ENCODE results near the gene PAIP2.
"Not testable (repeated sequence)": the region's sequence is repeated elsewhere in the genome, so short reads cannot be mapped to it uniquely, and the experiment has no call there.

PAIP2 gene

DNA sequence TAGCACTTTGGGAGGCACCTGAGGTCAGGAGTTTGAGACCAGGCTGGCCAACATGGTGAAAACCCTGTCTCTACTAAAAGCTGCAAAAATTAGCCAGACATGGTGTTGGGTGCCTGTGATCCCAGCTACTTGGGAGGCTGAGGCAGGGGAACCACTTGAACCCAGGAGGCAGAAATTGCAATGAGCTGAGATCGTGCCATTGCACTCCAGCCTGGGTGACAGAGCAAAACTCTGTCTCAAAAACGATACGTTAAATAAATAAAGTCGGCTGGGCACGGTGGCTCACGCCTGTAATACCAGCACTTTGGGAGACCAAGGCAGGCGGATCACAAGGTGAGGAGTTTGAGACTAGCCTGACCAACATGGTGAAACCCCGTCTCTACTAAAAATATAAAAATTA lies 14.2 kb downstream of the PAIP2 start:
- not testable (repeated sequence) for H3K27me3 Mint-ChIP-seq, ATAC-seq, H3K4me3 Mint-ChIP-seq, H3K9me3 Mint-ChIP-seq, H3K27ac Mint-ChIP-seq, DNase-seq
- peaks cover 31% of the 10 kb centered on the region for H3K4me1 Mint-ChIP-seq

DNA sequence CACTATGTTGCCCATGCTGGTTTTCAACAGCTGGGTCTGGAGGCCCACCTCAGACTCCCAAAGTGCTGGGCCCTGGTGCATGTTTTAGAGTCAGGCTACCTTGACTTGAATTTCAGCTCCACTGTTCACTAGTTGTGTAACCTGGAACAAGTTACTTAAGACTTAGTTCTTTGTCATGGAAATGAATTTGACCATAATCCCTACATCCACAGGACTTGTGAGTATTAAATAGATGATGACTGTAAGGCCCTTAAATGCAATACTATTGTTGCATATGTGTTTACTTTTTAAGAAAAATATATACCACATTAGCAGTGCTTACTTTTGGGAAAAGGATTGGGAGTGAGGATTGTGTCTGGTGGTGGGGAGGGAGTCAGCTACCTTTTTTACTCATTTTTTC lies 16.4 kb downstream of the PAIP2 start:
- DNase-seq = no peak

DNA sequence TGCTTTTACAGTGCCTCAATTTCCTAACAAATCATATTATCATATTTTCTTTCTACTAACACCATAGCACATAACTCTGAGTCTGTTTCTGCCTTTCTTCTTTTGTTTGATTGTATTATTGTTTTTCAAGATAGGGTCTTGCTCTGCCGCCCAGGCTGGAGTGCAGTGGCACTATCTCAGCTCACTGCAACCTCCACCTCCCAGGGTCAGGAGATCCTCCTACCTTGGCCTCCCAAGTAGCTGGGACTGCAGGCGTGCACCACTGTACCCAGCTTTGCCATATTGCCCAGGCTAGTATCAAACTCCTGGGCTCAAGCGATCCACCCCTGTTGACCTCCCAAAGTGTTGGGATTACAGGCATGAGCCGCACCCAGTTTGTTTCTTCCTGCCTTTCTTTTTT lies 18.7 kb downstream of the PAIP2 start:
- DNase-seq = no peak
- peaks cover 27% of the 10 kb centered on the region for H3K4me1 Mint-ChIP-seq
- ATAC-seq = no peak

More for the DNA sequence above, 16.4 kb downstream of the PAIP2 start:
- no peak for ATAC-seq
- Mint-ChIP-seq H3K27me3 (no peaks in the 10 kb centered on the region), H3K4me1 (peaks cover 32% of the 10 kb centered on the region), H3K9me3 (no peaks in the 10 kb centered on the region), H3K27ac (no peak overlapping the region), H3K4me3 (no peak overlapping the region)

DNA sequence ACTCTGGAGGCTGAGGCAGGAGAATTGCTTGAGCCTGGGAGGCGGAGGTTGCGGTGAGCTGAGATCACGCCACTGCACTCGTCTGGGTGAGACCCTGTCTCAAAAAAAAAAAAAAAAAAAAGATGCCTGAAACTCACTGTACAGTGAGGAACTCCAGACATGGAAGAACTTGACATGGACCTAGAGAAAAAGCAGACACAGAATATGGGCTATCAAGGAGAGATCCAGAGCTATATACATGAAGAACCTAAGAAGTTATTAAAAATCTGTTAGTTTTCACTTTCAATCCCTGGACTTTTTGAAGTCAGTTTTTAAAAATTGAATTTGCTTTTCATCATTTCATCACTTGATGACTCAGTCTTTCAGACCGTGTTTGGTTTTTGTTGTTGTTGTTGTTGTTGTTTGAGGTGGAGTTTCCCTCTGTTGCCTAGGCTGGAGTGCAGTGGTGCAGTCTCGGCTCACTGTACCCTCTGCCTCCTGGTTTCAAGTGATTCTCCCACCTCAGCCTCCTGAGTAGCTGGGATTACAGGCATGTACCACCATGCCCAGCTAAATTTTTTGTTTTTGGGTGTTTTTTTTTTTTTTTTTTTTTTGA lies 20.3 kb downstream of the PAIP2 start:
- no peaks in the 10 kb centered on the region for H3K27me3 Mint-ChIP-seq

More for the DNA sequence above, 18.7 kb downstream of the PAIP2 start:
- Mint-ChIP-seq H3K9me3 (no peaks in the 10 kb centered on the region), H3K27me3 (no peaks in the 10 kb centered on the region), H3K27ac (peak overlapping the region; percentile 41 to 83), H3K4me3 (no peak overlapping the region)

DNA sequence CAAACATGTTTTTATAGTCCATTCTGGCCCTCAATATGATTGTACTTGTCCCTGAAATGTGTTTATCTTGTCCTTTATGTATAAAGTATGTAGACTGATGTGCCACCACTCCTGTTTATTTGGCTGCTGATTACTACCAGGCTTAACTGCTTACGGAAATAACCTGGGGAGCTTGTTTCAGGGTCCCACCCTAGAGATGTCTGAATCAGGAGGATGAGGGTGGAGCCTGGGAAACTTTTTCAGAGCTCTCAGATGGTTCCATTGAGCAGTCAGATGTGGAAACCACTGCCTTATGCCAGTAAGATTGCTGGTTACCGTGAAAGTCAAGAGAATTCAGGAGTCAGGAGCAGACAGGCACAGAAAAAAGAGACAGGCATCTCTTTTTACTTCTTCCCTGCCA lies 22.3 kb downstream of the PAIP2 start:
- DNase-seq = no peak

More for the DNA sequence above, 20.3 kb downstream of the PAIP2 start:
- H3K9me3 Mint-ChIP-seq = no peaks in the 10 kb centered on the region
- DNase-seq = no peak
- peaks cover 15% of the 10 kb centered on the region for H3K4me1 Mint-ChIP-seq
- ATAC-seq = no peak
- no peak overlapping the region for H3K4me3 Mint-ChIP-seq
- peak overlapping the region in 1 of 2 donors; percentile 17 for H3K27ac Mint-ChIP-seq

DNA sequence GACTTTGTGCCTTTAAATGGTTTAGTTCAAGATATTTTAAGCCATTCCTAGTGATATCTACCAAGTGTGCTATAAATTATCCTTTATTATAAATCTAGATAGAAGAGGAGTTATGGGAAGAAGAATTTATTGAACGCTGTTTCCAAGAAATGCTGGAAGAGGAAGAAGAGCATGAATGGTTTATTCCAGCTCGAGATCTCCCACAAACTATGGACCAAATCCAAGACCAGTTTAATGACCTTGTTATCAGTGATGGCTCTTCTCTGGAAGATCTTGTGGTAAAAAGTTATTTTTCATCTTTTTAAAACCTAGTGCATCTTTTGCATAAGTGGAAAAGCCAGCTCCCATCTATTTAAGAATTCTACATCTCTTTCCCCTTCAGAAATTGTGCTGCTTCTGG lies 22.8 kb downstream of the PAIP2 start:
- H3K27ac Mint-ChIP-seq = no peak overlapping the region
- H3K4me1 Mint-ChIP-seq = peaks cover 15% of the 10 kb centered on the region
- DNase-seq (no peak), ATAC-seq (no peak)
- H3K27me3 Mint-ChIP-seq = no peaks in the 10 kb centered on the region
- H3K9me3 Mint-ChIP-seq = no peaks in the 10 kb centered on the region
- H3K4me3 Mint-ChIP-seq = no peak overlapping the region

More for the DNA sequence above, 22.3 kb downstream of the PAIP2 start:
- ATAC-seq = no peak
- Mint-ChIP-seq H3K4me3 (no peak overlapping the region), H3K4me1 (peaks cover 15% of the 10 kb centered on the region), H3K27ac (no peak overlapping the region), H3K27me3 (no peaks in the 10 kb centered on the region), H3K9me3 (no peaks in the 10 kb centered on the region)

DNA sequence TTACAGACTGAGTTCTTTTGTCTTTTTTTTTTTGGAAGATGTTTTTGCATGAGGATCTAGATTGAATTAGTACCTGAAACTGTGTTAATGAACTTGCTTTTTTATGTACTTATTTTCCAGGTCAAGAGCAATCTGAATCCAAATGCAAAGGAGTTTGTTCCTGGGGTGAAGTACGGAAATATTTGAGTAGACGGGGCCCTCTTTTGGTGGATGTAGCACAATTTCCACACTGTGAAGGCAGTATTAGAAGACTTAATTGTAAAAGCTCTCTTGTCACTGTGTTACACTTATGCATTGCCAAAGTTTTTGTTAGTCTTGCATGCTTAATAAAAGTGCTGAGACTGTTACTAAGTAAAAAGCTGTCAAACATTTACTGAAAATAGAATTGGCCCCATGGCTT lies 27.0 kb downstream of the PAIP2 start:
- Mint-ChIP-seq H3K27ac (no peak overlapping the region), H3K4me3 (no peak overlapping the region), H3K9me3 (no peaks in the 10 kb centered on the region), H3K27me3 (no peaks in the 10 kb centered on the region), H3K4me1 (peaks cover 8% of the 10 kb centered on the region)
- no peak for DNase-seq
- no peak for ATAC-seq

DNA sequence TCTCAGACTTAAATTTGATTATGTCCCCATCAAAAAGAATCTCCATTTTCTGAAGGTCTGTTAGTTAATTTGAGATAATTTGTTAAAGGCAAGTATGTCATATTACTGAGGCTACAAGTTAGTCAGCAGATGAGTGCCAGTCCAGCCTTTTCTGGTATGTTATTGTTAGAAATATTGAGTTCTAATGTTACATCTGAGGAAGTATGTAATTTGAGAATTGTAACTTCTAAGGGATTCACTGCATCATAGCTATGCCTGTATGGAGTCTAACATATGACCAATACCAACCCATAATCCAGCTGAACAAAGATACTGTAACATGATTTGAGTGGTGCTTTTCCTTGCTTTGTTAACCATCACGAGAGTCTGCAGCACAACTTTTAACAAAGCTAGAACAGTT lies 27.5 kb downstream of the PAIP2 start:
- H3K4me3 Mint-ChIP-seq = no peak overlapping the region
- no peaks in the 10 kb centered on the region for H3K27me3 Mint-ChIP-seq
- peaks cover 7% of the 10 kb centered on the region for H3K4me1 Mint-ChIP-seq
- no peaks in the 10 kb centered on the region for H3K9me3 Mint-ChIP-seq
- DNase-seq = no peak
- ATAC-seq = no peak
- H3K27ac Mint-ChIP-seq = no peak overlapping the region

DNA sequence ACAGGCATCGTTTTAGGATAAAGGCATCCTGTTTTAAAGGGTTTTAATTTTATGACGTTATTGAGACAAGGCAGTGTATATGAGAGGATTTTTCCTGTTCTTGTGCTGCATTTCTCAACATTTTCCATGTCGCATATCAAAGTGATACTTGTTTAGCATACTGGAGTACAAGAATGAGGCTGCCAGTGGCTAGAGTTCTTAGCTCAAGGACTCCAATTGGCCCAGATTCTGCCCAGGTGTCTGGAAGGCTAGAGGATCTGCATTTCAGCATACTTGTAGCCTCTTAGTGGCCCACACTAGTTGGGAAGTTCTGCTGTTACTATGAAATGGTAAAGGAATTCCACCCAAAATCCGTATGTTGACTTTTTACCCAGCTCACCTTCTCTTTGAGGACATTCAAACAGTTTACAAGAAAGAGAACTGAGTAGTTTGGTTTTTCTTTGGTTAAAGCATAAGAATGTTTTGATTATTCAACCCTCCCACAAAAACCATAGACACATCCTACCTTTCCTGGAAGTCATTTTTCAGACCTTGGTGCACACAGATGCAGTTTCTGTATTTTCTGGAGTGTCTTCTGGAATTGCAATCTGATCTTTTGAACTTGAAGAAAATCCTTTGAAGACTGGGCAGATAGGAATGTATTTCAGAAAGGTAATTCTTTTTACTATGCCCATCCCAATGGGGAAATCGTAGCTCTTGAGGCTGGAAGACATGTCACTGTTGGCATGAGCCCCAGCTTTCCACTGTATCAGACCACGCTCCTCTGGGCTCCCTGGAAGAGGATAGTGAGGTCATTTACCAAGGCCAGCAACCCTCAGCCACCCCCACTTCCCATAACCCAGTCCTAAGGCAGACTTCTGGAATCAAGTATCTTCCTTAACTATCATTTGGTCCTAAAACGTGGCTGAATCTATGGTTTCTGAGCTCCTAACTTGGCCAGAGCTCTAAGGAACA lies 30.1 kb downstream of the PAIP2 start:
- no peak overlapping the region for H3K4me3 Mint-ChIP-seq
- peaks cover 7% of the 10 kb centered on the region for H3K4me1 Mint-ChIP-seq
- no peaks in the 10 kb centered on the region for H3K27me3 Mint-ChIP-seq
- DNase-seq = no peak
- ATAC-seq = peak; percentile 64
- peak overlapping the region; percentile 14 to 72 for H3K27ac Mint-ChIP-seq
- H3K9me3 Mint-ChIP-seq = no peaks in the 10 kb centered on the region

DNA sequence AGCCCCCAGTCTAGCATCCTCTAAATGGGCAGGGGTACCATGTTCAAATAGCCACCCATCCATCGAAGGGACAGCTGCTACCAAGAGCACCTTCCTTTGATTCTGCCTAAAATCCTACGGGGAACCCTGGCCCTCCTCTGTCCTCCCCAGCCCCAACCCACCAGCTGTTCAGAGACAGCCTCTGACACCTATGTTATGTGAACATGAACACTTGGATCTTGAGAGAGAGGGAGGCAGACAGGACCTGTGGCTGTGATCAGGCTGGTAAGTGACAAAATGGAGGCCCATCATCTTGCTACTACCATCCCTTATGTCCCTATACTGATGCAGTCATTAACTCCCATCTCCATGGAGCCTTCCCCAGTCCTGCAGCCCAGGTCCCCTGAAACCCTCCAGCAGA lies 33.3 kb downstream of the PAIP2 start:
- Mint-ChIP-seq H3K27me3 (no peaks in the 10 kb centered on the region), H3K4me1 (peaks cover 23% of the 10 kb centered on the region), H3K4me3 (no peak overlapping the region), H3K27ac (no peak overlapping the region), H3K9me3 (no peaks in the 10 kb centered on the region)
- no peak for ATAC-seq
- no peak for DNase-seq

DNA sequence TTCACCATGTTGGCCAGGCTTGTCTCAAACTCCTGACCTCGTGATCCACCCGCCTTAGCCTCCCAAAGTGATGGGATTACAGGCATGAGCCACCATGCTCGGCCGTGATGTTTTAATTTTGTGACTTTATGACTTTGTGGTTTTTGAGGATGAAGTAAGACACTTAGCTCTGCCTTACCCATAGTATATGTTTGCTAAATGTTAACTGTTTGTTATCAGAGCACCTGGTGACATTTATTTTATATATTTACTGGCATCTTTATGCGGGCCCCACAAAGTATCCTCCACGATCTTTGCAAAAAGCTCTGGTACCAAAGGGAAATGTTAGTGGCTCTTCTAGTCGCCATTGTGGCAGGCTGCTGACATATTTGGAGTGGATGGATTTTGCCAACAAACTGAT lies 34.7 kb downstream of the PAIP2 start:
- Mint-ChIP-seq H3K27ac (no peak overlapping the region), H3K4me1 (peaks cover 23% of the 10 kb centered on the region), H3K4me3 (no peak overlapping the region), H3K9me3 (no peaks in the 10 kb centered on the region), H3K27me3 (no peaks in the 10 kb centered on the region)
- ATAC-seq (no peak), DNase-seq (no peak)

DNA sequence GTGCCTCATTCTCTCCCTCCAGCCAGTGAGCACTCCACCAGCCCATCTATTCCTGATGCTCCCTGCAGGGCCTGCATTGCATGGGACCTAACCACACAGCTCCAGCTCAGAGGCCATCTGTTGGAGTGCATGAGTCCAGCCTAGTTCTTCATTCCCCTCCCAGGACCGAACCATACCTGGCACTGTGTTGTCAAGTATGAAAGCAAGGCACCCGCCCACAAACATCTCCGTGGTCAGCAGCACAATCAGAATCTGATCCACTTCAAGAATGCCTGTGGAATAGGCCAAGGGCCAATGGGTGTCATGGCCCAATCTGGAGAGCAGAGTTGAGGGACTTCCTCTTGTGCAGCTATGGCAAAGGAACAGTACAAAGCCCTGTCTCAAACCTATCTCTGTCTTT lies 35.6 kb downstream of the PAIP2 start:
- Mint-ChIP-seq H3K4me3 (no peak overlapping the region), H3K27ac (no peak overlapping the region), H3K4me1 (peaks cover 16% of the 10 kb centered on the region), H3K27me3 (no peaks in the 10 kb centered on the region), H3K9me3 (no peaks in the 10 kb centered on the region)
- no peak for DNase-seq
- no peak for ATAC-seq

DNA sequence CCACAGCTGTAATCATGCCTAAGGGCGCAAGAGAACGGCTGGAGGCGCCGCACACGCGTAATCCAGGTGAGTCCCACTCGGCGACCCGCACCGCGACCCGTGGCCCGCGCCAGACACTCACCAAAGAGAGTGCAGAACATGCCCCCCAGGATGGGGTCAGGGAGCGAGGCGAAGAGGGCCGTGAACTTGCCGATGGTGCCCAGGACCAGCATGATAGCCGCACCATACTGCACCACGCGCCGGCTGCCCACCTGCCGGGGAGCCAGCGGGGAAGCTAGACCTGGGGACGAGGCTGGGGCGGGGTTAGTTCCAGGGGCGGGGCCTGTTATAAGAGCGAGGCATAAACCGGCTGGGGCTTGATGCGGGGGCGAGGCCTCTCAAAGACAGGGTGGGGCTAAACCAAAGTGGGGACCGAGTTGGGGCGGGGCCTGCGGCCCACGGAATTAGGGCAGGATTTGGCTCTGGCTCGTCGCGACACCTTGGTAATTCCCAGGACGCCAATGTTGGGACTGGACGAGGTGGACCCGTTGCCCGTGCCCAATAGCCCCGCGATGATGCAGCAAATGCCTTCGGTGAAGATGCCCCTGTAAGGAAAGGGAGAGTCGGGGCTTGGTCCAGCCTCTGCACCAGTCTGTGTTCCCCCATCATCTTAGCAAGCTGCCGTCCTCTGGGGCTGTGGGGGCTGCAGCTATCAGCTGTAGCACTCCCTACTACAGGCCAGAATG lies 36.6 kb downstream of the PAIP2 start:
- Mint-ChIP-seq H3K27ac (no peak overlapping the region), H3K4me3 (no peak overlapping the region)
- DNase-seq = no peak

DNA sequence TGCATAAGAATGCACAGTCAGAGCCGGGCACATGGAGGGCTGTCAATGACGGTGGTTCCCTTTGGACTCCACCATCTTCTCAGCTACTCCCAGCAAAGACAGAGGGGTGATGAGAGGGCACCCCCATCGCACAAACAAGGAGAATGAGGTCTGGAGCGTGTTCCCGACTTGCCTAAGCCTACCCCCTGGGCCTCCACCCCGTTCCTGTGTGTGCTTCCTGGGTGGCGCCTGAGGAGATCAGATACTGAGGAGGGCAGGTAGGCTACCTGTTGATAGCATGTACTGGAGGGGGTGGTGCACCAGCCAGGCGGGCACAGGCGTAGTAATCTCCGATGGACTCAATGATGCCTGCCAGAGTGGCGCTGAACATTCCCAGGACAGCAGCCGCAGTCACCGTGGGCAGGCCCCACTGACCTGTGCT lies 37.3 kb downstream of the PAIP2 start:
- Mint-ChIP-seq H3K27me3 (no peaks in the 10 kb centered on the region), H3K4me1 (peaks cover 16% of the 10 kb centered on the region), H3K4me3 (no peak overlapping the region), H3K27ac (peak overlapping the region in 1 of 2 donors; percentile 77), H3K9me3 (no peaks in the 10 kb centered on the region)
- DNase-seq = no peak
- ATAC-seq = no peak

More for the DNA sequence above, 36.6 kb downstream of the PAIP2 start:
- no peaks in the 10 kb centered on the region for H3K27me3 Mint-ChIP-seq
- ATAC-seq = no peak
- H3K4me1 Mint-ChIP-seq = peaks cover 16% of the 10 kb centered on the region
- no peaks in the 10 kb centered on the region for H3K9me3 Mint-ChIP-seq

DNA sequence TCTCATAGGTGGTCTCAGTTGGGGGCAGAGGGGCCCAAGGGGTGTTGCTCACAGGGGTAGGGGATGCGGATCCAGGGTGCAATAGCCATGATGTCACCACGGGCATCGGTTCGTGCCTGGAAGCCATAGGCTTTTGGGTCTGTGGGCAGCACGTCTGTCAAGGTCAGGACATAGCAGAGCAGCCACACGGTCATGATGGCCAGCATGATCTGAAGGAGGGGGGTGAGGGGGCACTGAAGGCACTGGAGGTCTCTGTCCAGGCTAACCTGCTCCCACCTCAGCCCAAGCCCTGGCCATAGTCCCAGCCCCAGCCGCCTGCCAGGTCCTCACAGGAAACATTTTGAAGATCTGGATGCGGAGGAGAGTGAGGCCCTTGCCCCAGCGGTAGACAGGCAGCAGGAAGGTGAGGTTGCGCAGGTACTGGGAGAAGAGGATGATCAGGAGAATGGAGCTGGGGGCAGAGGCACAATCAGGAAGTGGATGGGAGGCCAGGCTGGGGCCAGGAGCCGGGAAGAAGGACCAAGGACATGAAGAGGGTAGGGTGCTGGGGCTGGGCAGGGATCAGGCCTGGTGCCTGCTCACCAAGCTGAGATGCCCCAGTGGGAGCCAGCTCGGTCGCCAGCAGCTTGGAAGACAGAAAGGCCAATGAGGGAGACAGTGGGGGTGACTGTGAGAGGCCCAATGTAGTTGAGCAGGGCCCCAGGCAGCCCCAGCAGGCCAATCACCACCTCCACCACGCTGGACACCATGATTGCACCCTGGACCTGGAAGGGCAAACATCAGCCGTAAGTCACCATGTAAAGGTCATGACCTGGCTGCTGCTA lies 38.2 kb downstream of the PAIP2 start:
- Mint-ChIP-seq H3K9me3 (no peaks in the 10 kb centered on the region), H3K4me3 (no peak overlapping the region), H3K27ac (peak overlapping the region; percentile 4 to 77), H3K4me1 (peaks cover 24% of the 10 kb centered on the region), H3K27me3 (no peaks in the 10 kb centered on the region)
- DNase-seq (no peak), ATAC-seq (no peak)

Data from stimulated activated naive CD8-positive, alpha-beta T cell treated with anti-CD3 and anti-CD28 coated beads, Interleukin-15, amount 100 ng/mL, for 72 hours (primary cell).